Gastroesophageal sphincter (tissue), 3 donors: ENCODE results near the gene GAST.

Experiments used
- POLR2A ChIP-seq, 2 donors: fragments of 450-650 bp; IDR thresholded peaks; one replicate each; pipeline ENCODE4 v1.6.1; 2017; ENCODE audit warnings: antibody characterized with exemption in 2 of 2, mild to moderate bottlenecking in 2 of 2, moderate library complexity in 1 of 2
- POLR2AphosphoS5 ChIP-seq: sonication (generic); formaldehyde crosslinking; IDR thresholded peaks from one replicate; pipeline ENCODE4 v1.6.1; 2017; ENCODE audit warnings: antibody characterized with exemption
- TF ChIP-seq, protein P1 (sequence below), 4 experiments: fragments of 200-600 bp in 2 of 4; fragments of 450-650 bp in 2 of 4; sonication (generic) in 1 of 4; IDR thresholded peaks; one replicate each; pipeline ENCODE4 v1.5.1; 2017 to 2019; ENCODE audit warnings: antibody characterized with exemption in 4 of 4, mild to moderate bottlenecking in 2 of 4, moderate library complexity in 2 of 4

DNA sequence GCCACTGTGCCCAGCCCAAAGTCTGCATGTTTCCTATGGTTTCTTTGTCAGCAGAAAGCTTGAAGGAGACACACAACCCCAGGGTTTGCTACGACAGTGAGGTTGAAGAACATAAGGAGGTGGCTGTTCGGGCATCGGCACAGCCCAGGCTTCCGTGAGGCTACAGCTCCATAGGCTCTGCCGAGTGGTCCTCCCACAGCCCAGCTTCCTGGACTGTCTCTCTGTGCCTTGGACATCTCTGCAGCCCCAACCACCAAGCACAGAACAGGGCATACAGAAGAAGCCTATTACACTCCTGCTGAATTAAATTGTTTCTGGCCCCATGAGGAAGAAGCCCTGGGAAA lies 25.5 kb downstream of the GAST start:
- TF ChIP-seq, protein P1, sequence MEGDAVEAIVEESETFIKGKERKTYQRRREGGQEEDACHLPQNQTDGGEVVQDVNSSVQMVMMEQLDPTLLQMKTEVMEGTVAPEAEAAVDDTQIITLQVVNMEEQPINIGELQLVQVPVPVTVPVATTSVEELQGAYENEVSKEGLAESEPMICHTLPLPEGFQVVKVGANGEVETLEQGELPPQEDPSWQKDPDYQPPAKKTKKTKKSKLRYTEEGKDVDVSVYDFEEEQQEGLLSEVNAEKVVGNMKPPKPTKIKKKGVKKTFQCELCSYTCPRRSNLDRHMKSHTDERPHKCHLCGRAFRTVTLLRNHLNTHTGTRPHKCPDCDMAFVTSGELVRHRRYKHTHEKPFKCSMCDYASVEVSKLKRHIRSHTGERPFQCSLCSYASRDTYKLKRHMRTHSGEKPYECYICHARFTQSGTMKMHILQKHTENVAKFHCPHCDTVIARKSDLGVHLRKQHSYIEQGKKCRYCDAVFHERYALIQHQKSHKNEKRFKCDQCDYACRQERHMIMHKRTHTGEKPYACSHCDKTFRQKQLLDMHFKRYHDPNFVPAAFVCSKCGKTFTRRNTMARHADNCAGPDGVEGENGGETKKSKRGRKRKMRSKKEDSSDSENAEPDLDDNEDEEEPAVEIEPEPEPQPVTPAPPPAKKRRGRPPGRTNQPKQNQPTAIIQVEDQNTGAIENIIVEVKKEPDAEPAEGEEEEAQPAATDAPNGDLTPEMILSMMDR (IDR thresholded peaks at IDR 0.05), result no peak
- no peak for TF ChIP-seq POLR2A (IDR thresholded peaks at IDR 0.05)
- TF ChIP-seq POLR2AphosphoS5, result no peak
